Endothelial cell (in vitro differentiated cells): ENCODE data around the gene MAOB. TPM values are rescaled to one million over a fixed set of nuclear protein-coding genes. Genes with fewer than 3 reads are reported as not detected.
A peak's percentile ranks its signal among the peaks of the same experiment; 100 is the strongest.

Experiments
- DNase-seq: peaks from one replicate; pipeline ENCODE4 v3.0.0; 2021; ENCODE audit warnings: low spot score
- H3K27ac Mint-ChIP-seq: one replicate; pipeline ENCODE4 v1.8.0; 2021; ENCODE audit warnings: mixed read lengths, inconsistent platforms; ENCODE audit not compliant: unreplicated experiment
- H3K27me3 Mint-ChIP-seq: one replicate; pipeline ENCODE4 v1.8.0; 2021; ENCODE audit warnings: mild to moderate bottlenecking, moderate library complexity, mixed read lengths, inconsistent platforms; ENCODE audit not compliant: unreplicated experiment
- H3K36me3 Mint-ChIP-seq: one replicate; pipeline ENCODE4 v1.8.0; 2021; ENCODE audit warnings: mild to moderate bottlenecking, low read depth, mixed read lengths, inconsistent platforms; ENCODE audit not compliant: unreplicated experiment
- H3K4me1 Mint-ChIP-seq: one replicate; pipeline ENCODE4 v1.8.0; 2021; ENCODE audit warnings: mild to moderate bottlenecking, mixed read lengths, inconsistent platforms; ENCODE audit not compliant: unreplicated experiment
- H3K4me3 Mint-ChIP-seq: one replicate; pipeline ENCODE4 v1.8.0; 2021; ENCODE audit warnings: mild to moderate bottlenecking, mixed read lengths, inconsistent platforms; ENCODE audit not compliant: unreplicated experiment
- H3K9me3 Mint-ChIP-seq: one replicate; pipeline ENCODE4 v1.8.0; 2021; ENCODE audit warnings: mixed read lengths, inconsistent platforms; ENCODE audit not compliant: unreplicated experiment
- CTCF ChIP-seq: fragments of 200-600 bp; sonication (generic); IDR thresholded peaks from one replicate; pipeline ENCODE4 v1.5.0; 2021; ENCODE audit warnings: antibody characterized with exemption; ENCODE audit not compliant: unreplicated experiment
- total RNA-seq: library from RNA; stranded (reverse); fragmentation: NEBNext Ultra II Directional; extraction: Animal tissue kit (Norgen Biotek cat#: 25700); gene quantifications from one replicate; pipeline ENCODE4 v1.2.1, GENCODE V29; 2021; ENCODE audit not compliant: unreplicated experiment

Gene MAOB
- total RNA-seq, 1 donor from 2014 or later, result 0.10 TPM

GRCh38 chrX:43813898-43814297 lies 68.4 kb downstream of the MAOB start:
- TF ChIP-seq CTCF, result no peak
- H3K27ac Mint-ChIP-seq, result no peak overlapping the region
- H3K27me3 Mint-ChIP-seq, result no peaks in the 10 kb centered on the region
- H3K9me3 Mint-ChIP-seq, result no peaks in the 10 kb centered on the region
- H3K36me3 Mint-ChIP-seq, result no peaks in the 10 kb centered on the region
- no peaks in the 10 kb centered on the region for H3K4me1 Mint-ChIP-seq
- no peak overlapping the region for H3K4me3 Mint-ChIP-seq
- DNase-seq, result peak; percentile 32

- no peak for TF ChIP-seq CTCF
- H3K36me3 Mint-ChIP-seq, result no peaks in the 10 kb centered on the region
- no peak overlapping the region for H3K4me3 Mint-ChIP-seq
- DNase-seq, result no peak
- no peak overlapping the region for H3K27ac Mint-ChIP-seq
- H3K27me3 Mint-ChIP-seq, result no peaks in the 10 kb centered on the region
- no peaks in the 10 kb centered on the region for H3K4me1 Mint-ChIP-seq
- H3K9me3 Mint-ChIP-seq, result no peaks in the 10 kb centered on the region
Measured at GRCh38 chrX:43813319-43813718, 68.9 kb downstream of the MAOB start.

GRCh38 chrX:43809463-43809862 lies 72.8 kb downstream of the MAOB start:
- no peaks in the 10 kb centered on the region for H3K9me3 Mint-ChIP-seq
- no peaks in the 10 kb centered on the region for H3K4me1 Mint-ChIP-seq
- no peak overlapping the region for H3K4me3 Mint-ChIP-seq

GRCh38 chrX:43808231-43808630 lies 74.0 kb downstream of the MAOB start:
- Mint-ChIP-seq H3K4me1 (no peaks in the 10 kb centered on the region), H3K27ac (no peak overlapping the region), H3K27me3 (no peaks in the 10 kb centered on the region), H3K4me3 (no peak overlapping the region), H3K36me3 (no peaks in the 10 kb centered on the region), H3K9me3 (no peaks in the 10 kb centered on the region)
- TF ChIP-seq CTCF, result no peak
- DNase-seq, result no peak

More at GRCh38 chrX:43809463-43809862, 72.8 kb downstream of the MAOB start:
- no peak overlapping the region for H3K27ac Mint-ChIP-seq
- no peak for TF ChIP-seq CTCF
- H3K27me3 Mint-ChIP-seq, result no peaks in the 10 kb centered on the region
- no peak for DNase-seq
- H3K36me3 Mint-ChIP-seq, result no peaks in the 10 kb centered on the region

GRCh38 chrX:43805579-43805978 lies 76.7 kb downstream of the MAOB start:
- Mint-ChIP-seq H3K27me3 (no peaks in the 10 kb centered on the region), H3K4me1 (no peaks in the 10 kb centered on the region), H3K4me3 (no peak overlapping the region), H3K27ac (no peak overlapping the region), H3K9me3 (no peaks in the 10 kb centered on the region), H3K36me3 (no peaks in the 10 kb centered on the region)
- TF ChIP-seq CTCF, result no peak
- no peak for DNase-seq
